HepG2 (cell line): Measurements from ENCODE around the gene TANGO6. TPM values are rescaled to one million over a fixed set of nuclear protein-coding genes. Genes with fewer than 3 reads are reported as not detected.

Experiments used
- ATAC-seq: fragments of 200-7000 bp; cut with Tn5 transposase; 3 replicates; pipeline ENCODE4 v1.9.1; 2020; ENCODE audit warnings: mild to moderate bottlenecking, moderate library complexity
- BruUV-seq: library from RNA; stranded (reverse); fragments of 400-500 nt; replicated peaks from 2 replicates; lab custom pipeline; 2021; lab: Mats Ljungman, UMichigan
- CTCF ChIA-PET: fragments of 300-600 bp; formaldehyde crosslinking; extraction: SDS; loops from one replicate; lab custom pipeline; 2021; ENCODE audit warnings: low total read pairs, inconsistent platforms, low intra/inter-chr PET ratio; lab: Yijun Ruan, JAX
- POLR2A ChIA-PET: fragments of 350-600 bp; sonication (Branson Sonifier 250); formaldehyde crosslinking; loops from one replicate; lab custom pipeline; 2020; ENCODE audit warnings: antibody characterized with exemption, inconsistent platforms; lab: Yijun Ruan, JAX
- DNase-seq: peaks from one replicate; pipeline ENCODE4 v3.0.0-alpha.2; 2015; ENCODE audit warnings: low spot score
- FAIRE-seq: peaks from 3 replicates; lab custom pipeline; 2011; peaks lifted over from hg19 to GRCh38; lab: Jason Lieb, UNC
- H2AFZ ChIP-seq: one replicate; pipeline ENCODE4 v1.6.1; 2011; ENCODE audit warnings: low read length, inconsistent platforms
- H3K27ac ChIP-seq: fragments of 300-600 bp; 3 replicates; pipeline ENCODE4 v1.8.0; 2011; ENCODE audit warnings: mixed run types, mild to moderate bottlenecking, mixed read lengths, low read length, inconsistent platforms; ENCODE audit not compliant: insufficient read depth; ENCODE audit errors: extremely low read length
- H3K27me3 ChIP-seq, 2 experiments: fragments of 200-600 bp in 1 of 2; 2 replicates in 1 of 2; 3 replicates in 1 of 2; pipeline versions ENCODE4 v1.6.0 to v1.8.0; 2011; ENCODE audit warnings: low read length in 2 of 2, mild to moderate bottlenecking in 2 of 2, moderate library complexity in 2 of 2, inconsistent platforms in 1 of 2; ENCODE audit not compliant: insufficient read depth in 2 of 2, control insufficient read depth in 1 of 2
- H3K36me3 ChIP-seq, 2 experiments: fragments of 200-600 bp in 1 of 2; replicated peaks in 1 of 2; 2 replicates in 1 of 2; 3 replicates in 1 of 2; pipeline versions ENCODE4 v1.5.1 to v1.8.0; 2011; ENCODE audit warnings: low read length in 2 of 2, inconsistent platforms in 1 of 2; ENCODE audit not compliant: insufficient read depth in 2 of 2, control insufficient read depth in 1 of 2
- H3K4me1 ChIP-seq: 2 replicates; pipeline ENCODE4 v1.5.1; 2012; ENCODE audit warnings: low read length, inconsistent platforms; ENCODE audit not compliant: insufficient read depth
- H3K4me2 ChIP-seq: 2 replicates; pipeline ENCODE4 v1.6.0; 2011; ENCODE audit warnings: low read depth, low read length, inconsistent platforms
- H3K4me3 ChIP-seq, 3 experiments: fragments of 200-600 bp in 1 of 3; sonication (generic), shearing (Covaris generic) in 1 of 3; replicated peaks in 1 of 3; 2 replicates each; pipeline ENCODE4 v1.5.1; 2011 to 2016; ENCODE audit warnings: low read length in 3 of 3, inconsistent platforms in 2 of 3, low read depth in 2 of 3, mild to moderate bottlenecking in 2 of 3, control low read depth in 1 of 3, mixed read lengths in 1 of 3; ENCODE audit not compliant: insufficient read depth in 1 of 3
- H3K79me2 ChIP-seq: one replicate; pipeline ENCODE4 v1.6.1; 2011; ENCODE audit warnings: low read length, inconsistent platforms; ENCODE audit not compliant: insufficient read depth
- H3K9ac ChIP-seq: 2 replicates; pipeline ENCODE4 v1.6.0; 2011; ENCODE audit warnings: mild to moderate bottlenecking, low read depth, low read length, inconsistent platforms; ENCODE audit not compliant: insufficient read depth
- H3K9me3 ChIP-seq: 2 replicates; pipeline ENCODE4 v1.5.1; 2012; ENCODE audit warnings: mild to moderate bottlenecking, low read length
- H4K20me1 ChIP-seq: 2 replicates; pipeline ENCODE4 v1.6.0; 2011; ENCODE audit warnings: inconsistent platforms, mild to moderate bottlenecking, low read length, moderate library complexity; ENCODE audit not compliant: insufficient read depth
- PITX1 ChIP-seq: sonication (generic); formaldehyde crosslinking; IDR thresholded peaks from 2 replicates; pipeline ENCODE4 v1.5.1; 2020; ENCODE audit warnings: mild to moderate bottlenecking, missing genetic modification reagents
- THRA ChIP-seq: sonication (generic); formaldehyde crosslinking; IDR thresholded peaks from 2 replicates; pipeline ENCODE4 v1.4.0; 2020; ENCODE audit warnings: missing genetic modification reagents, borderline replicate concordance
- ZEB1 ChIP-seq: IDR thresholded peaks from 2 replicates; pipeline ENCODE4 v1.6.1; 2012; ENCODE audit warnings: mild to moderate bottlenecking, low read depth, inconsistent platforms; ENCODE audit not compliant: insufficient replicate concordance
- ZMYM3 ChIP-seq: sonication (generic); formaldehyde crosslinking; IDR thresholded peaks from 2 replicates; pipeline ENCODE4 v1.5.1; 2020; ENCODE audit warnings: mild to moderate bottlenecking, missing genetic modification reagents
- ZNF121 ChIP-seq: sonication (generic); formaldehyde crosslinking; IDR thresholded peaks from 2 replicates; pipeline ENCODE4 v1.5.0; 2020; ENCODE audit warnings: mild to moderate bottlenecking, missing genetic modification reagents
- ZNF263 ChIP-seq: sonication (generic); formaldehyde crosslinking; IDR thresholded peaks from 2 replicates; pipeline ENCODE4 v1.4.0; 2020; ENCODE audit warnings: missing genetic modification reagents
- WGBS: methylation state at CpG from one replicate; pipeline ENCODE4 v1.1.6; 2017; ENCODE audit warnings: low lambda C conversion rate; 5-methylcytosine and 5-hydroxymethylcytosine counted together
- in situ Hi-C: cut with HindIII; loops from 2 replicates; pipeline ENCODE4 v1.10.0; 2017; ENCODE audit warnings: low pct_unique_long_range_greater_than_20kb; ENCODE audit not compliant: extremely low pct_ligation_motif_present
- intact Hi-C: fragments of 100-400 bp; cut with micrococcal nuclease; formaldehyde crosslinking; loops from one replicate; pipeline ENCODE4 v1.10.0; 2022; ENCODE audit not compliant: unreplicated experiment
- polyA plus RNA-seq, 8 experiments: library from polyadenylated mRNA; depleted of rRNA in 3 of 8; stranded (reverse) in 7 of 8; unstranded in 1 of 8; fragments of >200 nt; fragmentation: Illumina TruSeq in 4 of 8; extraction: Trizol in 4 of 8; gene quantifications; 2 replicates each; pipeline versions ENCODE4 v1.2.1 to v1.2.3, GENCODE V29; 2011 to 2016; ENCODE audit warnings: low read depth in 4 of 8, missing spikeins in 1 of 8, mixed read lengths in 1 of 8; ENCODE audit not compliant: insufficient read depth in 1 of 8
- total RNA-seq, 5 experiments: library from RNA; depleted of rRNA; stranded (reverse); fragments of >200 nt; fragmentation: Illumina TruSeq; extraction: Trizol; gene quantifications; 2 replicates each; pipeline ENCODE4 v1.2.3, GENCODE V29; 2016; ENCODE audit warnings: low read depth in 1 of 5

TANGO6 gene
- total and polyA plus RNA-seq, 2 of the 13 experiments (the other 11 are each of a cell fraction or from before 2014, with no cell fraction given): 7.2 to 13.3 TPM

GRCh38 chr16:69087161-69087581, 243.8 kb downstream of the TANGO6 start:
- Histone ChIP-seq H3K27me3 (no peaks in the 10 kb centered on the region), H3K4me2 (no peak overlapping the region), H3K4me3 (no peak overlapping the region), H2AFZ (no peak overlapping the region), H3K27ac (no peak overlapping the region), H3K36me3 (no peaks in the 10 kb centered on the region; a peak in 1 of 5 replicates), H3K79me2 (no peaks in the 10 kb centered on the region), H3K9me3 (no peaks in the 10 kb centered on the region), H3K4me1 (peaks cover 27% of the 10 kb centered on the region), H3K9ac (no peak overlapping the region), H4K20me1 (no peaks in the 10 kb centered on the region)
- in situ Hi-C loops: no loop called here
- intact Hi-C loops: no loop called here
- no peak for FAIRE-seq
- no peak for DNase-seq
- TF ChIP-seq PITX1 (CRISPR knock-in tag): no peak
- no peak for TF ChIP-seq ZNF263 (CRISPR knock-in tag)
- no peak for TF ChIP-seq ZEB1
- ChIA-PET POLR2A (no interaction called here), CTCF (no interaction called here)
- no TSS peak for BruUV-seq
- 97% methylated on average over 3 of the region's 3 CpGs for WGBS
- ATAC-seq: no peak

GRCh38 chr16:69088684-69089083, 245.4 kb downstream of the TANGO6 start:
- intact Hi-C loops: no loop called here
- no peak for DNase-seq
- Histone ChIP-seq H4K20me1 (no peaks in the 10 kb centered on the region), H3K4me3 (0 out of 6 replicates have a peak overlapping the region, but pooled peaks of 1 of the 3 experiments have one; percentile 67), H3K9ac (peak overlapping the region; percentile 50; the same call in 1 of the 2 replicates), H3K4me2 (peak overlapping the region; percentile 88)
- POLR2A ChIA-PET: interaction anchor here (1.3 to 1.8 kb wide), 2 partner anchors 17 to 44 kb away, joined by 3 to 9 read pairs; partner anchors contain the start of gene HAS3
- TF ChIP-seq ZMYM3 (CRISPR knock-in tag): peak; percentile 0; the same call in 1 of the 2 replicates
- no peak for TF ChIP-seq THRA
- TF ChIP-seq ZNF121: peak; percentile 69
- TF ChIP-seq, all 625 proteins: peak for 2
- Histone ChIP-seq H3K79me2 (no peaks in the 10 kb centered on the region), H2AFZ (no peak overlapping the region), H3K27me3 (no peaks in the 10 kb centered on the region), H3K4me1 (peaks cover 38% of the 10 kb centered on the region), H3K9me3 (no peaks in the 10 kb centered on the region), H3K27ac (no peak overlapping the region), H3K36me3 (no peaks in the 10 kb centered on the region; a peak in 1 of 5 replicates)
- no peak for ATAC-seq
- BruUV-seq: no TSS peak
- CTCF ChIA-PET: no interaction called here
- in situ Hi-C loops: no loop called here
- WGBS: 68% methylated on average over 4 of the region's 4 CpGs
- FAIRE-seq: no peak
